SK-N-MC (cell line): ENCODE results near the gene LY6G6D.

Experiments
- EZH2 ChIP-seq: fragments of 200-600 bp; sonication (generic); IDR thresholded peaks from one replicate; pipeline ENCODE4 v1.6.1; 2017; ENCODE audit warnings: antibody characterized with exemption
- FOXP2 ChIP-seq: optimal IDR thresholded peaks from 2 replicates; pipeline ENCODE3; 2011; ENCODE audit warnings: mild to moderate bottlenecking, moderate library complexity; ENCODE audit not compliant: insufficient read depth; ENCODE audit errors: extremely low read length, control extremely low read depth
- POLR2AphosphoS5 ChIP-seq: IDR thresholded peaks from 2 replicates; pipeline ENCODE4 v1.6.1; 2012; ENCODE audit warnings: mild to moderate bottlenecking, low read depth, low read length, borderline replicate concordance

DNA sequence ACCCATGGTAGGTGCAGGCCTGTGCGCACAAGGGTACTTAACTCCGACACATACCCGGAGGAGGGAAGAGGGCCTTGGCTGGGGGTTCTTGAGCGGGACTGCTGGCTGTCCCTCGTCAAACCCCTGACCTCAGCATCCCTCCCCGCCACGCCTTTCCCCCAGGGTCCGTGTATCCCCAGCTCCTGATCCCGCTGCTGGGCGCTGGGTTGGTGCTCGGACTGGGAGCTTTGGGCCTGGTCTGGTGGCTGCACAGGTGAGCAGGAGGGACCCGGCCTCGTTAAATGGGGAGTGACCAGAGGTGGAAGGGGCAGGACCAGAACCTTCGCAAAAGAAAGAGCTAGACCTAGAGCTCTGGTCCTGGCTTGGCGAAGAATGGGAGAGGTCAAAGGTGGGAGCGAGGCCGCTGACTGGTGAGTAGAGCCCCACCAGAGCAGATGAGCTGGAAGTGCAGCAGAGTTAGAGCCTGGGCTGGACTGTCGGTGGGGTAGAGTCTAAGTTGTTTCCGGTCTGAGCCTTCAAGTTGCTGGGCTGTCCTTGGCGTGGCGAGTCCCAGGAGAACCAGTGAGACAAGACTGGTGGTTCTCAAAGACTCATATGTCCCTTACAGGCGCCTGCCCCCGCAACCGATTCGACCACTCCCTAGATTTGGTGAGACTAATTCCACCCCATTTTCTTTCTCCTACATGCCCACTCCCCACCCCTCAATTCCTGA is 9.0 kb downstream of the LY6G6D start:
- TF ChIP-seq POLR2AphosphoS5 (no peak), EZH2 (no peak), FOXP2 (no peak)
